NCI-H510A (cell line): Measurements from ENCODE around the gene CEP162.
"Not testable (repeated sequence)": the region's sequence is repeated elsewhere in the genome, so short reads cannot be mapped to it uniquely, and the experiment has no call there.

Experiments used
- DNase-seq: peaks from one replicate; lab custom pipeline; 2025; lab: John Stamatoyannopoulos, UW

Gene CEP162

GRCh38 chr6:84086056-84086455, 141.4 kb downstream of the CEP162 start:
- DNase-seq, result no peak

GRCh38 chr6:84084705-84085104, 142.7 kb downstream of the CEP162 start:
- not testable (repeated sequence) for DNase-seq

DNA sequence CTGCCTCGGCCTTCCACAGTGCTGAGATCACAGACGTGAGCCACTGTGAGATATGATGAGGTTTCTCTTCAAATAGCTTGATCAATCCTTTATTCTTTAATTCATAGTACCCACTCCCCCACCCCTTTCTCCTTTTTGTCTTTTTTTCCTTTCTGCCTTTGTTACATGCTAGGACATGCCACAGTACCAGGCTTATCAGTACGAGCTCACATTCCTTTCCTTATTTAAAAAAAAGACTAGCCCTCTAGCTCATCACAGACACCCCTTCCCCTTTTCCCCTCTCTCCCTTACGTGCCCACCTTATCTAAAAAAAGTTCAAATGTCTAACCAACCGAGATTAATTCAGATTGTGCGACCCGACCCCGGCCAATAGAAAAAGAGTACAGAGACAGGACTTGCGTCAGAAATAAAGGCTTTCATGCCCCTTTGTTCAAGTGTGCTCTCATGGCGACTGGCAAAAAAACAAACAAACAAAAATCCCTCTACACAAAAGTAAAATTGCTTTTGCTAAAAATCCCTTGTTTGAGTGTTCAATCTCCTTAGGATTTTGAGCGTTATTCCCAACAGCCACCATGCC, 144.7 kb downstream of the CEP162 start:
- DNase-seq, result no peak

DNA sequence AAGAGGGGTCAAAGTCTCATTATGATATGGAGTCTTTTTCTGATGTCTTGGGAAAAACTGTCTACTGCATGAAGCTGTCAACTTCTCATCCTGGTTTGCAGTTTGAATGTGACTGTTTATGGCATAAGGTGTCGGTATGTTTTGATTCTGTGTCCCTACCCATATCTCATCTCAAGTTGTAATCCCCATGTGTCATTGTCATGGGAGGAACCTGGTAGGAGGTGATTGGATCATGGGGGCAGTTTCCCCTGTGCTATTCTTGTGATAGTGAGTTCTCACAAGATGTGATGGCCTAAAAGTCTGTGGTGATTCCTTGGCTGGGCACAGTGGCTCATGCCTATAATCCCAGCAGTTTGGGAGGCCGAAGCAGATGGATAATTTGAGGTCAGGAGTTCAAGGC, 146.2 kb downstream of the CEP162 start:
- DNase-seq, result no peak

GRCh38 chr6:84078335-84078734, 149.1 kb downstream of the CEP162 start:
- DNase-seq, result no peak

GRCh38 chr6:84077645-84078044, 149.8 kb downstream of the CEP162 start:
- DNase-seq, result no peak

DNA sequence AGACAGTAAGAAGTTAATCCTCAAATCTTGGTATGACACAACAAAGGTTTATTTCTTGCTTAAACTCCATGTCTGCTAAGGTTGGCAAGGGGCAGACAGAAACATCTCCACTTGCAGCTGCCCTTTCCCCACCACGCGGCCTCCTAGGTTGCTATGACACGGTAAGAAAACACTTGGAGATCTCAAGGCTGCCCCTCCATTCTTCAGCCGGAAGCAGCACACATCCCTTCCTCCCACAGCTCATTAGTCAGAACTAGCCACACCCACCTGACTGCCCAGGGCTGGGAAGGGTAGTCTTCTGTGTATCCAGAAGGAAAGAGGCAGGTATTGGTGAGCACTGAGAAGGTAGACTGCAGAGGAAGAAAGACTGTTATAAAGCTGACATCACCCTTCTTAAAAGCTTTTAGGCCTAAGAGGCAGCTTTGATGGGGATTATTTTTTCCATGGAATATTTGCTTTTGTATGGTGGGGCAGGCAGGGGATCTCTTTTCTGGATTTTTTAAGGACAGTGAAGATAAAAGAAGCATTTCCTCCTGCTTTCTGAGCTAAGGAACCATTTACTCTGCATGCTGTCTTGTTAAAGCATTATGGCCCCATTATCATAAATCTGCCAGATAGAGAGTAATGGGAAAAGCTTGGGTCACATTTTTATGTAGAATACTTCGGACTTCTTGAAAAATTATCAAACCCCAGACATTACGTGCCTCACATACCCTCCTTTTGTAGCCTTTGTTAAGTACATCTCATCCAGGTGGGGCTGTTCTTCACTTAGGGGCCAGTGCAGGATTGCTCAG, 152.3 kb downstream of the CEP162 start:
- DNase-seq, result no peak
